GM21529 (cell line): ENCODE results near the gene TAPBP.

ENCODE experiments used
- ATAC-seq: cut with Tn5 transposase; IDR thresholded peaks from one replicate; pipeline ENCODE4 v1.9.1; 2021; ENCODE audit not compliant: unreplicated experiment

TAPBP gene

GRCh38 chr6:33249732-33250630 is 63.9 kb downstream of the TAPBP start:
- no peak for ATAC-seq
